B cell (primary cell): ENCODE results near the gene NGLY1. TPM values are rescaled to one million over a fixed set of nuclear protein-coding genes. Genes with fewer than 3 reads are reported as not detected.

Experiments used
- ATAC-seq: fragments of 200-7000 bp; cut with Tn5 transposase; one replicate; pipeline ENCODE4 v1.10.0; 2021; ENCODE audit warnings: low read depth, mild to moderate bottlenecking, moderate number of reproducible peaks, moderate library complexity
- CTCF ChIA-PET: fragments of 350-600 bp; sonication (Branson Sonifier 250); formaldehyde crosslinking; loops from one replicate; lab custom pipeline; 2021; ENCODE audit warnings: antibody characterized with exemption, inconsistent platforms; lab: Charles Lee
- POLR2A ChIA-PET: fragments of 350-600 bp; sonication (Branson Sonifier 250); formaldehyde crosslinking; loops from one replicate; lab custom pipeline; 2021; ENCODE audit warnings: antibody characterized with exemption; lab: Charles Lee
- DNase-seq: peaks from one replicate; pipeline ENCODE4 v3.0.0; 2013
- H2AFZ ChIP-seq: 2 replicates; pipeline ENCODE4 v1.6.1; 2012; ENCODE audit warnings: mild to moderate bottlenecking, low read depth, low read length; ENCODE audit not compliant: insufficient read depth, poor library complexity, severe bottlenecking
- H3K27ac ChIP-seq, 2 donors: 1 replicate in 1 of 2; 2 replicates in 1 of 2; pipeline ENCODE4 v1.5.1; 2012 to 2013; ENCODE audit warnings: low read length in 2 of 2, mild to moderate bottlenecking in 2 of 2, moderate library complexity in 1 of 2
- H3K27me3 ChIP-seq, 4 experiments: fragments of 200-600 bp in 1 of 4; sonication (generic) in 1 of 4; replicated peaks in 1 of 4; 1 replicate in 2 of 4; 2 replicates in 2 of 4; pipeline versions ENCODE4 v1.6.1 to v1.7.0; 2013 to 2016; ENCODE audit warnings: low read length in 3 of 4, mild to moderate bottlenecking in 2 of 4, mixed read lengths in 1 of 4, moderate library complexity in 1 of 4; ENCODE audit not compliant: insufficient read depth in 4 of 4, control insufficient read depth in 3 of 4; ENCODE audit errors: control extremely low read depth in 1 of 4
- H3K36me3 ChIP-seq, 2 experiments: replicated peaks in 1 of 2; 1 replicate in 1 of 2; 2 replicates in 1 of 2; pipeline versions ENCODE4 v1.6.1 to v1.7.1; 2013; ENCODE audit warnings: low read length in 1 of 2; ENCODE audit not compliant: insufficient read depth in 2 of 2, control insufficient read depth in 1 of 2; ENCODE audit errors: control extremely low read depth in 1 of 2, extremely low read depth in 1 of 2
- H3K4me1 ChIP-seq, 2 donors: fragments of 200-600 bp in 1 of 2; sonication (generic) in 1 of 2; 1 replicate in 1 of 2; 2 replicates in 1 of 2; pipeline versions ENCODE4 v1.5.1 to v1.6.1; 2013 to 2017; ENCODE audit warnings: low read length in 2 of 2; ENCODE audit not compliant: control insufficient read depth in 2 of 2, insufficient read depth in 2 of 2
- H3K4me2 ChIP-seq: replicated peaks from 2 replicates; pipeline ENCODE3; 2012; ENCODE audit warnings: mild to moderate bottlenecking, low read depth, low read length; ENCODE audit not compliant: poor library complexity, severe bottlenecking
- H3K4me3 ChIP-seq, 5 experiments: fragments of 200-600 bp in 1 of 5; sonication (generic) in 1 of 5; 1 replicate in 3 of 5; 2 replicates in 2 of 5; pipeline versions ENCODE4 v1.5.1 to v1.7.0; 2011 to 2016; ENCODE audit warnings: low read length in 4 of 5, mild to moderate bottlenecking in 4 of 5, low read depth in 2 of 5, control low read depth in 1 of 5, moderate library complexity in 1 of 5; ENCODE audit not compliant: insufficient read depth in 1 of 5; ENCODE audit errors: control extremely low read depth in 1 of 5, extremely low read depth in 1 of 5
- H3K79me2 ChIP-seq: fragments of 200-600 bp; sonication (generic); one replicate; pipeline ENCODE4 v1.6.0; 2016; ENCODE audit warnings: low read length; ENCODE audit not compliant: control insufficient read depth, insufficient read depth
- H3K9ac ChIP-seq: fragments of 200-600 bp; sonication (generic); 2 replicates; pipeline ENCODE4 v1.6.1; 2017; ENCODE audit warnings: mild to moderate bottlenecking, low read length, moderate library complexity
- H3K9me3 ChIP-seq, 3 donors: one replicate each; pipeline versions ENCODE4 v1.6.1 to v1.7.1; 2013; ENCODE audit warnings: low read length in 2 of 3; ENCODE audit not compliant: control insufficient read depth in 2 of 3, insufficient read depth in 1 of 3; ENCODE audit errors: control extremely low read depth in 1 of 3
- H4K20me1 ChIP-seq: 2 replicates; pipeline ENCODE4 v1.6.0; 2012; ENCODE audit warnings: mild to moderate bottlenecking, low read length; ENCODE audit not compliant: insufficient read depth, control insufficient read depth, poor library complexity, severe bottlenecking
- H3K27ac Mint-ChIP-seq: one replicate; pipeline ENCODE4 v1.8.0; 2021; ENCODE audit warnings: mixed read lengths
- H3K27me3 Mint-ChIP-seq: one replicate; pipeline ENCODE4 v1.8.0; 2021; ENCODE audit warnings: mixed read lengths
- H3K4me1 Mint-ChIP-seq: one replicate; pipeline ENCODE4 v1.8.0; 2021; ENCODE audit warnings: mixed read lengths
- H3K4me3 Mint-ChIP-seq: one replicate; pipeline ENCODE4 v1.8.0; 2021; ENCODE audit warnings: mixed read lengths
- H3K9me3 Mint-ChIP-seq: one replicate; pipeline ENCODE4 v1.8.0; 2022; ENCODE audit warnings: mixed read lengths; ENCODE audit not compliant: insufficient read depth
- CTCF ChIP-seq: fragments of 200-600 bp; IDR thresholded peaks from one replicate; pipeline ENCODE4 v1.8.0; 2022; ENCODE audit warnings: antibody characterized with exemption, mild to moderate bottlenecking
- EZH2 ChIP-seq: IDR thresholded peaks from 2 replicates; pipeline ENCODE4 v1.6.1; 2012; ENCODE audit warnings: borderline replicate concordance, low read depth, mild to moderate bottlenecking, moderate library complexity, low read length; ENCODE audit not compliant: insufficient read depth, poor library complexity, severe bottlenecking
- WGBS: methylation state at CpG from one replicate; pipeline ENCODE4 v1.1.5; 2013; ENCODE audit warnings: missing lambda C conversion rate; ENCODE audit not compliant: insufficient coverage; 5-methylcytosine and 5-hydroxymethylcytosine counted together
- intact Hi-C: fragments of 100-400 bp; cut with micrococcal nuclease; formaldehyde crosslinking; loops from one replicate; pipeline ENCODE4 v1.10.0; 2022
- polyA plus RNA-seq: library from polyadenylated mRNA; depleted of rRNA; stranded (reverse); fragments of >200 nt; gene quantifications from 2 replicates; pipeline ENCODE4 v1.2.3, GENCODE V29; 2012
- total RNA-seq, 2 donors: library from RNA; stranded (reverse); fragments of 120-200 nt in 1 of 2; gene quantifications; 1 replicate in 1 of 2; 2 replicates in 1 of 2; pipeline versions ENCODE4 v1.2.3 to v1.2.4, GENCODE V29; 2013 to 2022

Gene NGLY1
- total and polyA plus RNA-seq, 2 donors (not counting 1 experiment from before 2014, with no cell fraction given): 24.2 to 145 TPM

GRCh38 chr3:25781145-25781757 lies 2.0 kb downstream of the NGLY1 start:
- Mint-ChIP-seq H3K4me3 (peak overlapping the region; percentile 92), H3K27ac (peak overlapping the region; percentile 98), H3K9me3 (no peaks in the 10 kb centered on the region), H3K27me3 (no peaks in the 10 kb centered on the region), H3K4me1 (peaks cover 47% of the 10 kb centered on the region)
- no peak for ATAC-seq
- Histone ChIP-seq H3K4me3 (peak overlapping the region in 3 of 5 experiments; percentile 5 to 83 (median 12)), H3K79me2 (peaks cover 65% of the 10 kb centered on the region), H3K4me1 (peaks cover 27 to 32% of the 10 kb centered on the region in 2 donors), H3K36me3 (peaks cover 6 to 21% of the 10 kb centered on the region in 2 experiments), H3K4me2 (peak overlapping the region; percentile 76), H3K27ac (peak overlapping the region; percentile 94 to 97), H4K20me1 (peaks cover 46% of the 10 kb centered on the region), H3K27me3 (no peaks in the 10 kb centered on the region), H3K9ac (peak overlapping the region; percentile 79), H2AFZ (peak overlapping the region; percentile 0), H3K9me3 (no peaks in the 10 kb centered on the region)
- no peak for TF ChIP-seq CTCF
- TF ChIP-seq EZH2: no peak
- CTCF ChIA-PET: no interaction called here
- intact Hi-C loops: loop anchor here (1.0 to 10.0 kb wide), 7 partner anchors 9 to 1826 kb away; partner anchors contain the start of genes OXSM and SLC4A7
- DNase-seq: no peak
- WGBS: 80% methylated on average over 1 of the region's 11 CpGs
- POLR2A ChIA-PET: interaction anchor here (1.0 kb wide), 2 partner anchors 11 to 13 kb away, joined by 3 read pairs; no protein-coding TSS in a partner anchor

DNA sequence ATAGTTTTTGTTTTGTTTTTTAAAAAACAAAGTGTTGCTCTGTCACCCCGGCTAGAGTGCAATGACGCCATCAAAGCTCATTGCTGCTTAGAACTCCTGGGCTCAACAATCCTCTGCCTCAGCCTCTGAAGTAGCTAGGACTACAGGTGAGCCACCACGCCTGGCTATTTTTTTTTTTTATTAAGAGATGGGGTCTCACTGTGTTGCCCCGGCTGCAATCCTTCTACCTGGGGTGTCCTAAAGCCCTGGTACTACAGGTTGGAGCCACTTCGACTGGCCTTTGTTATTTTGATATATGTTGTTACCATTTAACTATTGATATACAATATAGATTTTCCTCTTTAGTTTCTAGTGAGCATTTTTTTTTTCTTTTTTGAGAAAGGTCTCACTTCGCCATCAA lies 2.6 kb downstream of the NGLY1 start:
- Mint-ChIP-seq H3K4me3 (peak overlapping the region; percentile 92), H3K9me3 (no peaks in the 10 kb centered on the region), H3K27ac (peak overlapping the region; percentile 98), H3K4me1 (peaks cover 47% of the 10 kb centered on the region), H3K27me3 (no peaks in the 10 kb centered on the region)
- no peaks in the 10 kb centered on the region for H3K27me3 ChIP-seq
- DNase-seq (no peak), ATAC-seq (no peak)
- ChIA-PET CTCF (interaction anchor here (0.9 kb wide), 1 partner anchor 133 kb away, joined by 3 read pairs; no protein-coding TSS in a partner anchor), POLR2A (no interaction called here)
- peak overlapping the region; percentile 94 to 97 for H3K27ac ChIP-seq
- peaks cover 8 to 28% of the 10 kb centered on the region in 2 experiments for H3K36me3 ChIP-seq
- 86% methylated on average over 2 of the region's 6 CpGs for WGBS
- H3K4me1 ChIP-seq: peaks cover 27 to 32% of the 10 kb centered on the region in 2 donors
- H3K79me2 ChIP-seq: peaks cover 71% of the 10 kb centered on the region
- no peak overlapping the region for H2AFZ ChIP-seq
- peak overlapping the region; percentile 76 for H3K4me2 ChIP-seq
- no peaks in the 10 kb centered on the region for H3K9me3 ChIP-seq
- H3K4me3 ChIP-seq: no peak overlapping the region
- no peak for TF ChIP-seq CTCF
- no peak for TF ChIP-seq EZH2
- intact Hi-C loops: loop anchor here (1.0 to 10.0 kb wide), 7 partner anchors 10 to 1826 kb away; partner anchors contain the start of genes OXSM and SLC4A7
- no peak overlapping the region for H3K9ac ChIP-seq
- peaks cover 46% of the 10 kb centered on the region for H4K20me1 ChIP-seq
